HG03097 (cell line): ENCODE measurements around the gene PIM2.

Experiments
- ATAC-seq: cut with Tn5 transposase; IDR thresholded peaks from one replicate; pipeline ENCODE4 v1.9.1; 2021; ENCODE audit not compliant: unreplicated experiment, low FRiP score

PIM2 gene

DNA sequence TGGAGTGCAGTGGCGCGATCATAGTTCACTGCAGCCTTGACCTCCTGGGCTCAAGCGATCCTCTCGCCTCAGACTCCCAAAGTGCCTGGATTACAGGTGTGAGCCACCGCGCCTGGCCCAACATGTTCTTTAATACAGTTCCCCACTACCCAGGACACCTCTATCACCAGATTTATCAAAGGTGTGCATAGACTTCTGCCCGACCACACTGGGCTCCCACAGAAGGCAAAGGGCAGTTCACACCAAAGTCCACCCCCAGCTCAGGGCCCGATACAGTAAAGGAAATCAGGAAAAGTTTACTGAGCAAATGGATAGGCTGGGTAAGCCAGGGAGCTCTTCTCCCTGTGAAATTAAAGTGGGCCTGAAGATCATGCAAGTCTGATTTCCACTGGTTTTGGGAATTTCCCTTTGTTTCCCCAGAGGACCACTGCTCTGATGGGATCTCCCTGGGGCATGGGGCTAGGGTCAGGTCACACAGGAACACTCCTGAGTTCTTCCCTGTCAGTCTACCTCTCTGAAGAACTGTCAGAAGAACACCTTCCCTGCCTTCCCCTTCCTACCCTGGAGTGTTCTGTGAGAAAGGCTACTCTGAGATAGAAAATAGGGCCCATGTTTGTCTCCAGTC lies 17.7 kb upstream of the PIM2 start:
- peak; percentile 6 for ATAC-seq

DNA sequence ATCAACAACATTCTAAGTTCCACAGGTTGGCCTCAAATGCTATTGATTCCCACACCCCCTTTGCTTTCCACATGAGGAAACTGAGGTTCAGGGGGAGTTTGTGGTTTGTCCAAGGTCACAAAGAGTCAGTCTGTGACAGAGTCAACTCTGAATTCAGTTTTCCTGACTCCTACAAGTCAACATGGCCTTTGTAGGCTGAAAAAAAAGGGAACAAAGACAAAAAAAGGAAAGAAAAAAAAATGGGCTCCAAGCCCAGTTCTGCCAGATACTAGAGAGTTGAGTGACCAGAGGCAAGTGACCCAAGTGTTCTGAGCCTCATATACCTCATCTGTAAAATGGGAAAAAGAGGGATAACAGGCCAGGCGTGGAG lies 16.5 kb upstream of the PIM2 start:
- no peak for ATAC-seq

DNA sequence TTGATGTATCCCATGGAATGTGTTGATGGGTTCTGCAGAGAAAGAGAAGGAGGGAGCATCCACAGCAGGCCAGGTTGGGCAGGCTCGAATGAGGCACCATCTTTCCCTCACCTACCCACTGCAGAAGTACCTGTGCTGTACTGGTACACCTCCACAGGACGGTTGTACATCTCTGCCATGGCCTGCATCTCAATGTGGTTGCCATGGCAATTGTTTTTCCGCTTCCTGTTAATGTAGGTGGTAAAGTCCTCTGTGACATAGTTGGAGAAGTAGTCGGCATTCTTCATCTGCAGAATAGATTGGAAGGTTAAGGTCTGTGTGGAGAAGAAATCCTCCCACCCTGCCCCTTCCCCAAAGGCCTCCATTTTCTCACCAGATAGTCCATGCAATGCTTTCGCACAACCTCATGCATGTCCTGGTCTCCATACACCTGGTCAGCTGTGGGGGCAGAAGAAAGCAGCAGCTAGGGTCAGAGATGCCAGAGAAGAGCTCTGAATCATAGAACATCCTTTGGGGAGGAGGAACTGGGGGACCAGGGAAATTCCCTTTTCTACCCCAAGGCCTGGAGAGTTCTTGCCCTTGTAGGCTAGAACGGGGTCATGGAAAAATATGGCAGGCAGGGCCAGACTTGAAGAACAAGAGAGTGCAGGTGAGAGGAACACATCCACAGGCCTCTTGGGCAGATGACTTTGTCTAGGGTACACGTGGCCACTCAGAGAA lies 15.9 kb upstream of the PIM2 start:
- ATAC-seq: no peak

DNA sequence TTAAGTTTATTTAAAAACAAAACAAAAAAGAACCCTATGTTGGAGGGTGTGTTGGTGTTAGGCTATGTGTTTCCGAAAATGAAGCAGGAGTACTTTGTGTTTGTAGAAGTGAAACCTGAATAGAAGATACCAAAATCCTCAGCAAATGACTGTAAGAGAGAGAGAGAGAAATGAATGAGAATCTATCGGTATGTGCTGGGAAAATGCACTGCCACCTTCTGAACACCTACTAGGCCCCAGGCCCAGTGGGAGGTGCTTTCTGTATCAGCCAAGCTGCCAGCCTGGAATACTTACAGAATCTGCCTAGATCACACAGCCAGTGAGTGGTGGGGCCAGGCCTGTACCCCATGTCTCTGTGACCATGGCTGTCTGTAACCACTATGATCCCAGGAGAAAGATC lies 14.9 kb upstream of the PIM2 start:
- no peak for ATAC-seq

DNA sequence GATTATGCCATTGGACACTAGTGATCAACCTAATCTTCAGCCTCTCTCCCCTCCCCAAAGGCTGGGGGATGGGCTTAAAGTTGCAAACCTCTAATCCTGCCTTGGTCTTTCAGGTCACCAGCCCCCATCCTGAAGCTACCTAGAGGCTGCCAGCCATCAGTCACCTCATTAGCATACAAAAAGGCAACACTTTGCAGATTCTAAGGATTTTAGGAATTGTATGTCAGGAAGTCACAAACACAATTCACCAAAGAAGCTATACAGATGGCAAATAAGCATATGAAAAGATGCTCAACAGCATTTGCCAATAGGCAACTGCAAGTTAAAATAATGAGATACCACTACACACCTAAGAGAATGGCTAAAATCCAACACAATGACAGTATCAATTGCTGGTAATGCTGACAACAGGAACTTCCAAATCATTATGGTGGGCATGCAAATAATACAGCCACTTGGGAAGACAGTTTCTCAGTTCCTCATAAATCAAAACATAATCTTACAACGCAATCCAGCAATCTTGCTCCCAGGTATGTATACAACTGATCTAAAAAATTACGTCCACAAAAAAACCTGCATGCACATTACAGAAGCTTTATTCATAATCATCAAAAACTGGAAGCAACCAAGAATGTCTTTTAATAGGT lies 9.0 kb upstream of the PIM2 start:
- ATAC-seq: no peak

DNA sequence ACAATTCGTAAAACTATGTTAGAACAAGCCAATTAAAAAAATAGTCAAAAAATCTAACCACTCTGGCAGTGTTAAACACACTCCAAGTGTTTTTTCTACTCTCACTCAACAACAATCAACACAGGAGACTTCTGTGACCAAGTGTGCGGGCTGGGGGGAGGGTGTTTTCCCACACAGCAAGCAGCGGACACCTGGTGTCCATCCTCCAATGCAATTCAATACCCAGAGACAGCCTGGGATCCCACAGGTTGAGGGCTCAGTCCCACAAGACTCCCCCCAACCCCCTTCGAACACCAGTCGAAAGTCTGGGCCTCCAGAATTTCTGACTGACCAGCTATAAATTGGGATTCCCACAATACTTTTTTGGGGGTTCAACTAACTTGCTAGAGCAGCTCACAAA lies 8.3 kb upstream of the PIM2 start:
- no peak for ATAC-seq

DNA sequence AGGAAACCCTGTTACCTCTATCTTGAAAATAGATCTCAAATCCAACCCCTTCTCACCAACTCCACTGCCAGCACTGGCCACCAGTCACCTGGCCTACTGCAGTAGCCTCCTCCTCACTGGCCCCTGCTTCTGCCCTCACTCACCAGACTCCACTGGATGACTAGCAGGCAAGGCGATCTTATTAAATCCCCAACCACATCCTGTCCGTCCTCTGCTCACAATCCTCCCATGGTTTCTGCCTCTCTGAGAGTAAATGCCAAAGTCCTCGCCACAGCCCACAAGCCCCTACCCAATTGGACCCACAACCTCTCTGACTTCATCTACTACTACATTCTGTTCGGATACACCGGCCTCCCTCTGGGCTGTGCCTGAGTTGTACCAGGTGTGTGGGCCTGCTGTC lies 5.4 kb upstream of the PIM2 start:
- no peak for ATAC-seq

DNA sequence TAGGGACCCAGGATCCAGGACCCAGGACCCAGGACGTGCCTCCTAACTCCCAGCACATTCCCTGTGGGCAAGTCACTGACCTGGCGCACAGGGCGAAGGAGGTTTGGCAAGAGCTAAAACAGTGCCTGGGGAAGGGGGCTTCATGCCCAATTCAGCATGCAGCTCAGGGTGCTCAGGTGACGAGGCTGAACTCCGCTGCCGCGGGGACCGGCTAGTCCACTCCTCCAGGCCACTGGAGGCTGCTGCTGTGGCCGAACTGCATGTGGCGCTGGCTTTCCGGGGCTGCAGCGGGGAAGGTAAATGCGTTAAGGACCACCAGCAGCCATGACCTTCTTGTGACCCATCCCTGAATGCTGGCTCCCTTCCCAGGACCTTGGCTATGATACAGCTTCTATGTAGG lies 4.9 kb upstream of the PIM2 start:
- no peak for ATAC-seq

DNA sequence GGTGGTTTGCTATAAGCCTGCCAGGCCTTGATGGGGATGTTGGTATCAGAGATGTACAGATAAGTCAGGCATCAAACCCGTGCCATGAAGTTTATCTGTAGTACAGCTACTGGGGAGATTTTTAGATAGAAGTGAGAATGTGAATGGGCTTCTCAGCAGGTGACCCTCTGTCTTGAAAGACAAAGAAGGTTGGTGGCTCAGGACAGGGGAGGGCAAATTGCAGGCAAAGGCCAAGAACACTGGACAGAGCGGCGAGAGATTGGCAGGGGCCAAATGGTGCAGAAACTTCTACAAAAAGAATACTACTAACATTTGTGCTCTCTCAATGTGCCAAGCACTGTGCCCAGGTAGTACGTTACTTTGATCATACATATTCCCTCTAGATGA lies 1.9 kb upstream of the PIM2 start:
- ATAC-seq: no peak

DNA sequence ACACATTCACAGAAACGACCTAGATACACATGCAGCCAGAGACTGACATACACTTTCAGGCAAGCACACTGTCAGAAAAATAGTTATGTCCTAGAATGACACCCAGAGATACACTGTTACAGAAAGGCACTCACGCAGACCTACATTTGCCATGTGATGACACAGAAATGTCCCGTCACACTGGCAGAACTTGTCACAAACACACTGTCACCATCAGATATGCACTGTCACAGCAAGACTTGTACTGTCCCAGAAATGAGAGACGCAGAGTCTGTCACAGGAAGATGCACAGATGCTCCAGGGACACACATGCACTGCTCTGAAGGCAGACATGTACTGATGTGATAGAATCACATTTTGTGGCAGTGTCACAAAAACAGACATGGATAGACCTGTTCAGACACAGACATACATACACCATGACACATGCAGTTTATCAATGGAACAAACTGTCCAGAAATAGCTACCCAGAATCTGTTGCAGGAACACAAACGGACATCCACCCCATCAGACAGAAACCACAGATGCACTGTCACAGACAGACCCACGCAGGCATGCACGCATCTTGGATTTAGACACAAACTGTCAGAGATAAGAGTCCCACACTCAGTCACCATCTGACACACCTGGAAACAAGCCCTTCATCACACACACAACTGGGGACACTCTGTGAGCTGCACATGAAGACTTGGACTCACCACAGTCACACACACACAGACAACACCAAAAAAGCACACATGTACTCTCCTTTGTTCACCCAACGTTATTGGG lies 1.3 kb upstream of the PIM2 start:
- ATAC-seq: no peak

DNA sequence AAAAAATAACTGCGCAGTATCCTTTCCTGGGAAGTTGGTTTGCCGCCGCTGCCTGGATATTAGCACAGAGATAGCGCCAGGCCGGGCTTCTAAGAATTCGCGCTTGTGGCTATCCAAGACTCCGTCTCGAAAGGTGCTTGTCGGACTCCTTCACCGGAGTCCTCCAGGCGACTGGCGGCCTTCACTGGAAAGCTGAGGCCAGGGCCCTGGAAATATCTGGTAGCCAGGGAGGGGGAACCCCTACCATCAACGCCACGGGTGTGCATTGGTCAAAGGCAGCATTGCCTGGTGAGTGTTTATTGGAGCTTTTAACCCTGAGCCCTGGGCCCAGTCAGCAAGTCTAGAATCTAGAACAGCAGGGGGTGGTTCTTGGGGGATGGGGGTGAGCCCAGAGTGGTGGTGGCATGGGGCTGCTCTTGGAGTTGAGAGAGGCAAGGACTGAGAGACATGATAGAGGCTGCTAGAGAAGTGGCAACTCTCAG lies 577 bp upstream of the PIM2 start:
- ATAC-seq: peak; percentile 6

DNA sequence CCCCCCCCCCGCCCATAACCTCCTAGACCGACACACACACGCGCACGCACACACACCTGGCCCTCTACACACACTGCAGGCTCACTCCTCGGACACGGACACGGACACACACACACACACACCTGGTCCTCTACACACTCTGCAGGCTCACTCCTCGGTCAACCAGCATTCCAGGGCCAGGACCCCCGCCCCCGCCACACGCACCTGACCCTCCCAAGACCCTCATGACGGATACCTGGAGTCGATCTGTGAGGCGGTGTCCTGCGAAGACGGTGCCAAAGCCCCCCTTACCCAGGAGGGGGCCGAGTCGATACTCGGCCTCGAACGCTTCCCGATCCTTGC lies 552 bp downstream of the PIM2 start:
- ATAC-seq: no peak

DNA sequence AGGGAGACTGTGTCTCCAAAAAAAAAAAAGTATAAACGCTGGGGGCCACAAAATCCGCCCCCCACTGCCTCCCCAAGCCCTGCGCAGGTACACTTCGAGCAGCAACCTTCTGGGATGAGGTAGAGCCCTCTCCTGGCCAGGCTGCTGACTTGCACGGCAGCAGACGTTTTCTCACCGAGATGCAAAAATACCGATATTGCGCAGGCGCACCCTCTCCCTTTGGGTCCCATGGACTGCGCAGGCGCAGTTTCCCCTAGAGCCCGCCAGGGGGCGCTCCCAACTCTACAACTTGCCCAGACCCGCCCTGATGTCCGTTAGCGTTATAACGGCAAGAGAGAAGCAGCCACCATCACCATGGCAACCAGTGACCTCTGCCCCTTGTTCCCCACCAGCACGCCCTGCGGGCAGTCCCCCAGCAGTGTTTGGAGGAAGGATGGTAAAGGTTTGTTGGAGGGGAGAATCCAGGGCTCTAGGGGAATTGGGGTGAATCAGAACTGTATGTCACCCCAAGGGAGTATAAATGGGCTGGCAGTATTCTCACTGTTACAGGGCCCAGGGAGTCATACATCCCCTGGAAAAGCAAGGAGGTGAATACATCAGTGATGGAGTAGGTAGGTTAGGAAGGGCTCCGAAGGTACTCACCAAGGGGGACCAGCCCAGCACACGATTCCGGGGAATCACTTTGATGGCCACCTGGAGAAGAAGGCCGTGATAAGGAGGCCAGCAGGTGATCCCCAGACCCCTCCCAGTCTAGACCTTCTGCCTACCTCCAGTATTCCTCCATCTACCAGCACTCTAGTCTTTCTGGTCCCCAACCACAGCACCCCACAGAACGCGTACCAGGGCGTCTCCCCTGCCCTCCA lies 1.5 kb downstream of the PIM2 start:
- peak; percentile 33 for ATAC-seq

DNA sequence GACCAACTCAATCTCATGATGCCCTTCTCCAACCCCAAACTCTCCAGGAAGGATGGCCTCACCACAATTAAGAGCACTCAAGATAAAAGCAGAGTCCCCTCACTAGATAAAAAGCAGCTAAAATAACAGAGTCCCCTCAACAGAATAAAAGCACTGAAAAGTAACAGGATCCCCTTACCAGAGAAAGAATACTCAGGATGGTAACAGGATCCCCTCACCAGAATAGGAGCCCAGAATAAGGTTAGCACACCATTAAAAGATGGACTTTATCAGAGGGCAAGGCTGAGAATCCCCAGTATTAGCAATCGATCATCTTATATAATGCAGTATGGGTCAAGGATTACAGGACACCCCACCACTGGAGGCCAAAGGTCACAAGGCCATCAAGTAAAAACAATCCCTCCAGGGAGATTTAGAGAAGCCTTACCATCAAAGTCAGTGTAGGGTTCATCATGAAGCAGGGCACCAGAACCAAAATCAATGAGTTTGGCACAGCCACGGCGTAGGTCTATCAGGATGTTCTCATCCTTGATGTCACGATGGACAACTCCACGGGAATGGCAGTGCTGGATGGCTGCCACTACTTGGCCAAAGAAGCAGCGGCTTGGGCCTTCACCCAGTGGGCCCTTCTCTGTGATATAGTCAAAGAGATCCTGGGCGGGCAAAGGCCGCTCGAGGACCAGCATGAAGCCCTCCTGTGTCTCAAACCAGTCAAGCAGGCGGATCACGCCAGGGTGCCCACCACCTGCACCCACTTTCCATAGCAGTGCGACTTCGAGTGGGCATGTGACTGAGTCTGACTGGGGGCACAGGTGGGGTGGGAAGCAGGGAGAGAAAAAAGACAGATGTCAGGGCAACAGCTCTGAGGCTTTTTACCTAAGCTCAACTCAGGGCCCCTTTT lies 4.0 kb downstream of the PIM2 start:
- ATAC-seq: no peak

DNA sequence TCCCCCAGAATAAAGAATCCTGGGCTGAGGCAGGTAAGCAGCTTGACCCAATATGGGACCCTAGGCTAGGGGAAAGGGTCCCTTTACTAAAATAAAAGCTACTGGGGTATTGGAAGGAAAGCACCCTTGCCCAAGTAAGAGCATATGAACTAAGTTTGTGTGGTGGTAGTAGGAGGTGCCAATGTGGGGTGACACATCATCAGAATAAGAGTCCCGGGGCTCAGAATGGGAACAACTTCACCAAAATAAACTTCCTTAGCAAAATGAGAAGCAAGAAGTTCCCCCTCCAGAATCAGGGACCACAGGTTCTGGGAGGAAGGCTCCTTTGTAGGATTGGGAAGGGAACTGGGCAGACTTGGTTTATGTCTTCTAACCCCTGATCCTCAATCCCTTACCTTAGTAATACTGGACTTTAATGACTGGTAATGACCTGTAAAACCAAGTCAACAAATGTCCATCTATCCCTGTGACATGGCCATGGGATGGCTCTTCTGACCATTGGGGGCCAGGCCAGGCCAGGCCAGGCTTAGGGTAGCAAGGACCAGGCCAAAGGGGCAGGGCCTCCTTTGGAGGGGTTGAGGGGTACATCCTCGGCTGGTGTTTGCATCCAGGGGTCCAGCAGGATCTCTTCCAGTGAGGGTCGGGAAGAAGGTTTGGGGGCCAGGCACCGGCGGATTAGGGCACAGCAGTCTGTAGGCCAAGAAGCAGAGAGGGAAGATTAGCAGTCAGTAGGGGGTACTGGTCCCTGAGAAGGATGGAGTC lies 5.0 kb downstream of the PIM2 start:
- no peak for ATAC-seq

DNA sequence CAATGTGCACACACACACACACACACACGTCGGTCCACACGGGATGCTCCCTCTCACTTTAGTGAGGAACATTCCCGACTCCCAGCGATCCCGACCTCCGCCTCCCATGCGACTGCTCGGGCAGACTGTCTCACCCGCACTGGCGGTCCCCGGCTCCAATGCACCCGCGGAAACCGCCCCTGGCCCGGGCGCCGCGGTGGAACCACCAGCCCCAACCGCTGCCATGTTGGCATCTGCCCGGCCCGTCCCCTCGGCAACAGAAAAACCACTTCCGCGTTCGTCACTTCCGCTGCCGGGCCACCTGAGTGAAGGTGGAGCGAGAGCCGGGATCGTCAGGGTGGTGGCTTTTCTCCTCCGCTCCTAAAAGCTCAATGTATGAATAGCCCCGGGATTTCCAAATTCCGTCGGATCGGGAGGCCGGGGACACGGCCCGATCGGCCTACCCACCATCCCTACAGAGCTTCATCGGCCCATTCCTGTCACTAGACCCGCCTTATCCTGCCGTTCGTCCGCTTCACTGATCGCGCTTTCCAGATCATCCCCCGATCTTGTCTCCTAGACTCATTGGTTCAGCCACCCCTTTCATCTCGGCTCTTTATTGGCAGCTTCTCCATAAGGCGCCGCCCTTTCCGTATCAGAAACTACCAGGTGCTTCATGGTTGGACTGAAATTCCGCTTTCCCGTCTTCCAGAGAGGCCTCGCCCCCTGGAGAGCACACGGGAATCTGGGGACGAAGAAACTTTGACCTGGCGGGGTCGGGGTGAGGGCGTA lies 7.2 kb downstream of the PIM2 start, which contains the start of gene SLC35A2:
Gene SLC35A2, minus strand, starts transcription at position 235 of the 771 bp plus-strand sequence. Its CDS starts 10 bp downstream, at position 225.
- peak; percentile 38 for ATAC-seq

DNA sequence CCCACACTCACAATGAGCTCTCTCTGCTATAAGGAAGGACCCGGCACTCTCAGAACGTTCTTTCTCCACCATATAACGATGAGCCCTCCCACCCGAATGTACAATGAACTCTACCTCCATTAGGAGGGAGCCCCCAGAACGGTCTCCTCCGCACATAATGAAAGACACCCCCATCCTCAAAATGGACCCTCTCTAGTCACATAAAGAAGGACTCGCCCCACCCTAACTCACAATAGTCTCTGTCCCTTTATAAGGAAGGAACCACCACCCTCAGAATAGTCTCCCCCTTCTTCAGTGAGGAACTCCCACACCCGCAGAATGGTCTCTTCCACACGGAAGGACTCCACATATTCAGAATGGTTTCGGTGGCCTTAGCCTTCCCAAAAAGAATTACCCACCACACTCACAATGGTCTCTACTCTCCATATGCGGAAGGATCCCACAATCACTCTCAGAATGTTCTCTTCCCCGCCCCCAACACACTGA lies 7.9 kb downstream of the PIM2 start:
- no peak for ATAC-seq
